Activated CD8-positive, alpha-beta memory T cell treated with anti-CD3 and anti-CD28 coated beads, Interleukin-2, amount 50 U/mL, for 4 hours (primary cell): ENCODE data around the gene OSBPL6.

ENCODE experiments used
- DNase-seq: peaks from one replicate; pipeline ENCODE4 v3.0.0-alpha.2; 2020

Gene OSBPL6

DNA sequence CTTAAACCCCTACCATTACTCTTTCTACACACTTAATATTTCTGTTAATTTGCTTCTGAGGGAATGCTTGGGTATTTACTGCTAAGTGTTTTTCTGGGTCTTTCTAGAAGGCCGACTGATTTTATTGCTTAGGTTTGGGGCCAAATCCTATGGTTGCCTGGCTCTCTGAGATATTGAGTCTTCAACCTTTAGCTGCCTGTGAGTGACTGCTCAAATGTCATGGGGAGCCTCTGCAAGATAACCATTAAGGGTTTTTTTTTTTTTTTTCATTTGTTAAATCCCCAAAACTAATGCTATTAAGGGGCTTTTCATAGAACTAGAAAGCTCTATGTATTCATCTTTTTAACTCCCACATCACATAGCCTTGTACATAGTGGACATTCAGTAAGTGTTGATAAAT, 5.0 kb downstream of the OSBPL6 start:
- DNase-seq = no peak

DNA sequence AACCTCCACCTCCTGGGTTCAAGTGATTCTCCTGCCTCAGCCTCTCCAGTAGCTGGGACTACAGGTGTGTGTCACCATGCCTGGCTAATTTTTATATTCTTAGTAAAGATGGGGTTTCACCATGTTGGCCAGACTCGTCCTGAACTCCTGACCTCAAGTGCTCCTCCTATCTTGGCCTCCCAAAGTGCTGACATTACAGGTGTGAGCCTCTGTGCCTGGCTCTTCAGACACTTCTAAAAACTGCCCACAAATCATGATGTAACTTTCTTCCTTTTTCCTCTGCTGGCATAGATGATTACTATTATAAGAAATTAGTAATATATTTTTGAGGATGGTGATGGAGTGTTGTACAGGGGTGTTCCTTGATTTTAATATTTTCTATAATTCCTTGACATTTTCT, 6.0 kb downstream of the OSBPL6 start:
- DNase-seq = no peak

DNA sequence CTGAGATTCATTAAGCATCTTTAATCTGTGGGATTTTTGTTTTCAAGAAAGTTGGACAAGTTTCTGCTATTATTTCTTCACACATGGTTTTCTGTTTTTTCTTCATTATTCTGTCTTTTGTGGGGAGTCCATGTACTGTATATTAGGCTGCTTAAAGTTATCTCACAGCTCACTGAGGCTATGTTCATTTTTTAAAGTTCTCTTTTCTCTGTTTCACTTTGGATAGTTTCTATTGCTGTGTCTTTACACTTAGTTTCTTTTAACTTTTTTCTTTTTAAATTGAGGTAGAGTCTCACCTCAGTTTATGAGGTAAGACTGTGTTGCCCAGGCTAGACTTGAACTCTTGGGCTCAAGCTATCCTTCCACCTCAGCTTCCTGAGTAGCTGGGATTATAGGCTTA, 8.6 kb downstream of the OSBPL6 start:
- no peak for DNase-seq

DNA sequence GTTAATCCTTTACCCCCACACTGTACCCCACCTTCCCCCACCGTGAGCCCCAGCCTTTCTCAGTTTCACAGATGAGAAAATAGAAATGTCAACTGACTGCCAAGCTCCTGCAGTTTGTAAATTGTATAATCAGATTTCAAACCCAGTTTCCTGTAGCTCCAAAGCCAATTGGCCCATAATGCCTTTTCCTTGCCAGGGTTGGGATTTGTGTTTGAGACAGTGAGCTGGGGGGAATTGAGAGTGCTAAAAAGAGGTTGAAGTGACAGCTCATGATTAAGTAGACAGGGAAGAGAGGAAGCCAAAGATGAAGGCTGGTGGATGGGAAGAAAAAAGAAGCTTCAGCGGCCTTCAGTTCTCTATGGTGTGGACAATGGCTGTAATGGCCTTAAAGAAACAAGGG, 10.7 kb downstream of the OSBPL6 start:
- DNase-seq = no peak

DNA sequence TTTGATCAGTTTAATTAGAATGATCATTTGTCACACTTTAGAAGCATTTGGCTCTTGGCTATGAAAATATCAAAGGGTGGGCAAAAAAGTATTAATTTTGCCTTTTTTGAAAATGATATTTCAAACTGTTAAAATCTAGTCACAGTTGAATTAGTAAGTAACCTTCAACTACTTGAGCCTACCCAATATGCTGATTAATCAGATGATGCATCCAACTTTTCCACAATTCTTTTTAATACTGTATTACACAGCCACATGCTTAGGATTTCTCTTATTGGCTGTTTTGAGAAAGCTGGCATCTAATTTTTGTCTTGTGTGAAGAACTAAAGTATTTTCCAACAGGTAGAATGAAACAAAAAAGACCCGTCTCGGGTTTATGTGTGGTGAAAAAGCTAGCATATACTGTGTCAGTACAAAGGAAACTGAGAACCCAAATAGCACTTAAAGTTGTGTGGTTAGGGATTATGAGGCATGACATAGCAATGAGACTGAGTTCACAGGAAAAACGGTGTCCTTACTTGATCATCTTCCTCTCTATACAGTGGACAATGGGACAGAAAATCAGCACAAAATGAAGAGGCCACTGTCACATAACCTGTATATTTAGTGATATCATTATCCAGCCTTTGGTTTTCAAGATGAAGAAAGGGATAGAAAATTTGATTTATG, 11.7 kb downstream of the OSBPL6 start:
- DNase-seq = no peak

DNA sequence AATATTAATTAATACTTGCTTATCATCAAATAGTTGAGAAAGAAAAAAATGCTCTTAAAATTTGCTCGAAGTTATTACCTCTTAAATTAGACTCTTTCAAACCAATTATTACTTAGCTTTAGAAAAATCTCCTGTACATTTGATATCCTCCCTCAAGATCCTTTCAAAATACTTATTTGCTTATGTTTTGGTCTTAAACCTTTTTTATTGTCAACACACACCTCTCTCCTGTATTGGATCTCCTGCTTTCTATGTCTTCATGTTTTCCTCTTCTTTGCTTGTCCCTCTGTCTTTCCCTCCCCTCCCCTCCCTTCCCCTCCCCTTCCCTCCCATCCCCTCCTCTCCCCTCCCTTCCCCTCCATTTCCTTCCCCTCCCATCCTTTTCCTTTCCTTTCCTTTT, 14.0 kb downstream of the OSBPL6 start:
- DNase-seq = no peak

DNA sequence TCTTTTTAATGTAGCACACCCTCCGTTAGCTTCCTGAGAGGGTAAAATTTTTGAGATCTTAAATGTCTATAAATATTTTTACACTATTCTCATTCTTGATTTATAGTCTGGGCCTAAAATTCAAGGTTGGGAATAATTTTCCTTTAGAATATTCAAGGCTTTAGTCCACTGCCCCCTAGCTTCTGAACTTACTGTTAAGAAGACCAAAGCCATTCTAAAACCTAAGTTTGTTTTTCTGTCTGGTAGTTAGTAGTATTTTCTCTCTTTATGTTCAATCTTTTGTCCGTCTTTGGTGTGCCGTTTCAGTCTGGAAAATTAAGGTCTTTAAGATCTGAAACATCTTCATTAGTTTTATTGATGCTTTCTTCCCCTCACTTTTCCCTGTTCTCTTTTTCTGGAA, 14.5 kb downstream of the OSBPL6 start:
- DNase-seq = no peak

DNA sequence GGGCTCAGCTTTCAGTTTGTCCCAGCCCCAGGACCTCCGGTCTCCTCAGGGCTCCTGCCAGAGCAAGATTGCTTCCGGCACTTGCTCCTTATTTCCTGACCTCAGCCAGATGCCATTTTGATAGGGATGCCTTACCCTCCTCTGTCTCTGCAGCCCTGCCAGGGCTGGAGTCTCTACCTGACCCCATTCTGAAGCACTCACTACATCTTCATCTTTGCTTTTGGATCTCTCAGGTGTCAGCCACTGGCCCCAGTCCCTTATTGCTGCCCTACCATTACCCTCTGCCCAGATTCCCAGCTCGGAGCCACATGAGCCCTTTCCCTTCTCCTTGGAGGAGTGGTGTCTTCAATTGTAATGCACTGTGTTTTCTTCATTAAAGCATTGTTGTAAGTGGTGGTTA, 17.1 kb downstream of the OSBPL6 start:
- no peak for DNase-seq

DNA sequence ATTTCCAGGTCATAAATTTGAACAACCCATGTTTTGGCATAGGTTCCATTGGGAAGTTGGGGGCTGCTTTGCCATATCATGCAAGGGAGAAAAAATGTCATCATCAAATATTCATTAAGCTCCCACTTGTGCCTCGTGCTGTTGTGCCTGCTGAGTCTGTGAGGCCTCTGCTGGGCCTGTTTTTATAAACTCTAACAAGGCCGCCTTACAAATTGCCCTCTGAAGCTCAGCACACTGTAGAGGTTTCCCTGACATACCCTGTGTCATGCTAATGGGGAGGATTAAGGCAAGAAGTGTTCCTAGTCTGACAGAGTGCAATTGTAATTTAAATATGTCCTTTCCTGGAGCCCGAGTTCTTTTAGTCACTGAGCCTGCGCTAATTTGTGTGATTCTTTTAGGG, 17.6 kb downstream of the OSBPL6 start:
- no peak for DNase-seq

DNA sequence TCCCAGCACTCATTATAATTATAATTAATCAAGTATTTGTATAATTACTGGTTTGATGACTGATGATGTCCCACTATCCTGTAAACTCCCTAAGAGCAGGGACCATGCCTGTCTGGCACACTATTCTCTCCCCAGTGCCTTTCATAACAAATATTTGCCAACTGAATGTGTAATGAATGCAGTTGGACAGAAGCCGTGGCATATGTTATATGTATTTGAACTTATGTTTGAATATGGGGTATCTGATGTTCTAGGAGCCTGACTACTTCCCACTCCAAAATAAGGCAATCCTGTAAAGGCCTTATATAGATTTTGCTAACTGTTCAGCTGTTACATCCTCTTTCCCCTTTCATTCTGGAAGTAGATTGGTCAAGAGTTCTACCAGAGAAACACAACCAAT, 19.7 kb downstream of the OSBPL6 start:
- no peak for DNase-seq

DNA sequence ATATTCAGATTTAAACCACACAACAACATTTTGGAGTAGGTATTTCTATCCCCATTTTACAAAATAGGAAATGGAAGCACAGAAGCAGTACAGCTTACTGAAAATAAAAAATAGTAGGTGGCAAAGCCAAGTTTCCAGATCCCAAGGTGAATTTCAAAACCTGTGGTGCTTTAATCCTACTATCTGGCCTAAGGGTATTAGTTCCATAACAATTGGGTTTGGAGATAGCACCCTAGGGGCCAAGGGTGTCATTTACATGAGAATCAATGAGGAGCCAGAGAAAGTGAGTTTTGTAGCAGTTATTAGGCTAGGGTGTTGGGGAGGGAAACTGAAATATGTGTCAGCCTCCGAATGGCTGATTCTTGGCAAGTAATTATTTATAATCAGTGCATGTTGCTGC, 24.9 kb downstream of the OSBPL6 start:
- no peak for DNase-seq

DNA sequence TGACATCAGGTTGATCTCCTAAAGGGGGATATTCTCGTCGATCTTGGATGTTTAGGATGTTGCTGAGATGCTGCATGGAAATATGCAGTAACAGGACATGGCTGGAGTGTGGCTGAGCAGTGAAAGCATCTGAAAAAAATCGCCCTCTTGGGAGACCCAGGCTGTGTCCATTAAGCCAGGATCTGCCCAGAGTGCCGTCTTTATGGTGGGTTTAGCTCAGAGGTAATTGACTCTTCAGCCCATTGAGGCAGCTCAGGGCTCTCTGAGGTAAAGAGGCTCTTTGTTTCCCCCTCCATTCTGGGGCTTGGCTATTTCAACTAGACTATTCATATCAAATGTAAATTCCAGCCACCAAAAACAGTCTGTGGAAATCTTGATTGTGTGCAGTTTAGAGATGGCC, 26.5 kb downstream of the OSBPL6 start:
- no peak for DNase-seq

DNA sequence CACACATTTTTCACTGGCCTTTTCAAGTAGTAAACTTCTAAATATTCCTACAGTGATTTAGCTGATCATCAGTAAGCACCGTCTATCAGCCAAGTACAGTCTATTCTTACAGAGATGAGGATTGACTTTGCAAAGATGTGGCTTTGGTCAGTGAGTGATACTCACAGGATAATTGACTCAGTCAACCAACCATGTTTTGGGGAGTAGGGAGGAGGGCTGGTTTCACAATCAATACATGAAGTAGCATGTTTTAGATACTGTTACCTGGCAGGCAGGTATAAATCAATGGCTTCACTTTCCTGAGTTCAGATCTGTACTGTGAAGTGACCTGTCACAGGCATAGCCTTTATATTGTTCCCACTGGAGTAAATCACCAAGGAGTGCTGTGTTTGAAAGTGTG, 27.2 kb downstream of the OSBPL6 start:
- DNase-seq = no peak

DNA sequence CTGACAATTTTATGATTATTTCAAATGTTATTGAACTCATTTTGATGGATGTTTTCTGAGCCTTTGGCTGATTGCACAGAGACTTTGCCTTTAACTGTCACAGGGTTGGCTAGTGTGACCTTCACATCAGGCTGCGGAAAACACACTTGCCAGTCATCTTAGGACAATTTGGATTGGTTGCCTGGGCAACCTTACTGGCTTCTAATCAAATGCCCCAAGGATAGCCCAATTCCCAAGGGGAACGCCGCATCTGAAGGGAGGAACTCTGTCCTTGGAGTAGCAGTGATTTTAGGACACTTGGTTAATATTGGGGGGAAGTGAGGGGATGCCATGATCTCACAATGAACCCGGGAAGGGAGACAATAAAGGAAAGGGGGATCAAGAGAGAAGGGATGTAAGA, 29.5 kb downstream of the OSBPL6 start:
- DNase-seq = no peak

DNA sequence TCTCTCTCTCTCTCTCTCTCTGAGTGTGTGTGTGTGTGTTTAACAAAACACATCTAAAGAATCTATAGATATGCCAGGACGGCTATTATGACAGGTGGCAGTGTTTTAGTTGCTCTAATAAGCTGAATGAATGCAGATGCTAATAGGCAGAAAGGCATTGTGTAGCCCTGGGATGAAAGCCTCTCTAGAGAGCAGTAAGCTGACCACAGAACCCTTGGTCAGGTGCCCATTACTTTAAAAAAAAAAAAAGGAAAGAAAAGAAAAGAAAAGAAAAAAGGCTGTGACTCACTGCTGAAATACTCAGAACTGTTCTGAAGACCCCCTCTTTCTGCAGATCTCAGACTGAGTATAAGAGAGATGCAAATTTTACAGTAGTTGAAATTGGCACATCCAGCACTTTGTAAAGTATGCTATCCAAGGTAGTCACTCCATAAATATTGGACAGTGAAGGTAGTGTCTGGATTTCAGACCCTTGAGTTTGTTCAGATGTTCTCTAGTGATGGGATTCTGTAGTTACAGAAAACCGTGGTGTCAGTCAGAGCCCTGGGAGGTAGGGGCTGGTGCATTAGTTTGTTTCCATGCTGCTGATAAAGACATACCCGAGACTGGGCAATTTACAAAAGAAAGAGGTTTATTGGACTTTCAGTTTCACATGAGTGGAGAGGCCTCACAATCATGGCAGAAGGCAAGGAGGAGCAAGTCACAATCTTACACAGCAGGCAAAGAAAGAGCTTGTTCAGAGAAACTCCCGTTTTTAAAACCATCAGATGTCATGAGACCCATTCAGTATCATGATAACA, 30.9 kb downstream of the OSBPL6 start:
- no peak for DNase-seq

DNA sequence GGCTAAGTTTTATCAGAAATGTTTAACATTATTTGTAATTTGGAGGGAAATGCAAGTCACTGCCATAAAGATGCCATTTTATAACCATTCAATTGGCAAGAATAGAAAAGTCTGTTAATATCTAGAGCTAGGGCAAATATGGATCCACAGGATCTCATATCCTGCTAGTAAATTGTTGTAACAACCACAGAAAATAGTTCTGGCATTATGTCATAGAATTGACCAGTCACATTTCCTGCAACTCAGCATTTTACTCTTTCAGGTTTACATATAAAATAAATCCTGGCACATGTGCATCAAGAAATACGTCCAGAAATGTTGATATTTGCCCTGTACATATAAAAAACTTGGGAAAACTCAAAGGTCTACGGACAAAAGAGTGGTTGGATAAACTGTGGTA, 32.9 kb downstream of the OSBPL6 start:
- DNase-seq = no peak

DNA sequence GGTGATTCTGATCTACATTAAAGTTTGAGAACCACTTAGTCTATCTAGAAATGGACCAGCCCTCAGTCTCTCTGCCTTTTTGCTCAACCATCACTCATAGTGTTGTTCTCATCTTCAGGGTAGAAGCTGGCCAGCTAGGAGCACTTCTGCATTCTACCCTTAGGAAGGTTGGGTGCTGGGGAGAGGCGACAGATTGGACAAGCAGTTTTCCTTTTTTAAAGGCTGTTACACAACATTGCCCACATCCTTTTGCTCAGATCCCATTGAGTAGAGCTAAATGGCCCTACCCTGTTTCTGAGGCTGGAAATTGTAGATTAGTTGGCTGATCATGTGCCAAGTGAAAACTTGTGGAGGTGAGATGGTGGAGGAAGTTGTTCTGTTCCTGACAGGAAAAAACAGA, 35.6 kb downstream of the OSBPL6 start:
- DNase-seq = no peak

DNA sequence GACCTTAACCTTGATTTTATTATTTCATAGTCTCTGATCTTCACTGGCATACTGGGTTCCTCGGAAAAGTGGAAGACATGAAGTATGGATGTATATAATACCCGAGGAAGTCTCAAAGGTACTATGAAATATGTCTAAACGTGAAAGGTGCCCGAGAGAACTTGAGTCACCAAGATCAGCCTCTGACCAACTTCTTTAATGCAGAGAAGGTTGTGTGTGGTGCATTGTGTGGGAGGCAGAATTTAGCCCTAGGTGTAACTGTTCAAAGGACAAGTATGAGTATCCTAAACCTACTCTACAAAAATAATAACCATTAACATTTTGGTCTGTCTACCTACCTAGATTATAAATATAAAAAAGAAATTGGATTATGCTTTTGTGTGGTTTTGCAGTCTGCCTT, 36.1 kb downstream of the OSBPL6 start:
- no peak for DNase-seq

DNA sequence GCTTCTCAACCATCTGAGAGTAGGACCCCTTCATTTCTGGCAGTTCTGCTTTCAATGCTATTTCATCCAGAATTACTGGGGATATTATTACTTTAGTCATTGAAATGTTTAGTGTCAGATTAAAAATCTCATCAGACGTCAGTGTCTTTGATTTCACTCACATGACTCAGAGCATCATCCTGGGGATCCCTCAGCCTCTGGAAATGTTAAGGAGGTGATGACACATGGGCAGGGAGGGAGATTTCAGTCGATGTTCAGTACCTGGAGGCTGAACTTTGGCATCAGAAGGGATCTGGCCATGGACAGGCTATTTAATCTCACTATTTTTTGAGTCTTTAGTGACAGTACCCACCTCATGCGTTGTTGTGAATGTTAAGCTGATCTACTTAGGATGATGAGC, 39.1 kb downstream of the OSBPL6 start:
- no peak for DNase-seq

DNA sequence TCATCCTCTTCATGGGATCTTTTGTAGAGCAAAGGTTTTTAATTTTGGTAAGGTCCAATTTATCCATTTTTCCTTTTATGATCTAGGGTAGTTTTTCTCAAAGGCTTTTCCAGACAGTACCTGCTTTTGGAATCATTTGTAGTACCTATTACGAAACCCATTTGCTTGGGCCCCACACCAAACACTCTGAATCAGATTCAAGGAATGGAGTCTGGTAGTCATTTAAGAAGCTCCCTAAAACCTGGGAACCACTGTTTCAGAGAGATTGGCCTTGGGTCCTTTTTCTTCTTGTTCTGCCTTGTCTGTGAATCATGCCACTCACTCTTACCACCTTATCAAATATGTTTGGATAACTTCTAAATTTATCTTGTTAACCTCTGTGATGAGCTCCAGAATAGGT, 40.3 kb downstream of the OSBPL6 start:
- no peak for DNase-seq

DNA sequence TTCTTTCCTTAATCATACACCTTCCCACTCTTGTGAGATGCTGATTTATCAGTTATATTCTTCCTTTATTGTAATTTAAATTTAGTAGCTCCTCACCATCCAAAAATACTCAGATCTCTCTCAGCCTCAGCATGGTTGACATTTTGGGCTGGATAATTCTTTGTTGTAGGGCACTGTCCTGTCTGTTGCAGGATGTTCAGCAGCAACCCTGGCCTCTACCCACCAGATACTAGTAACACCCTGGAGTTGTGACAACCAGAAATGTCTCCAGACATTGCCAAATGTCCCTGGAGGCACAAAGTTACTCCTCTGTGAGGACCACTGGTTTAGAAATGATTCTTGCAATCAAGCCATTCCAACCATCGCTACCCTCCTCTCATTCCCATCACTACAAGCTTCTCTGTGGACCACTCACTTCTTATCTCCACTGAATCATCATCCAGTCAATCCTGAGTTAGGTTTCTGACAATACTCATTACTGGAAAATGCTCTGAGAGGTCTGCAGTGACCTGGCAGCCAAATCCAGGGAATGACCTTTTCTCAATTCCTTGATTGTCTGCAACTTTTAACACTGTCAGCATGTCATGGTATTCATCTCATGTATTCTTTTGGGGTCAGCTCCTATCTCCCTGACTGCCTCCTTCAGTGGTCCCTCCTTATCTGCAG, 43.3 kb downstream of the OSBPL6 start:
- DNase-seq = no peak

DNA sequence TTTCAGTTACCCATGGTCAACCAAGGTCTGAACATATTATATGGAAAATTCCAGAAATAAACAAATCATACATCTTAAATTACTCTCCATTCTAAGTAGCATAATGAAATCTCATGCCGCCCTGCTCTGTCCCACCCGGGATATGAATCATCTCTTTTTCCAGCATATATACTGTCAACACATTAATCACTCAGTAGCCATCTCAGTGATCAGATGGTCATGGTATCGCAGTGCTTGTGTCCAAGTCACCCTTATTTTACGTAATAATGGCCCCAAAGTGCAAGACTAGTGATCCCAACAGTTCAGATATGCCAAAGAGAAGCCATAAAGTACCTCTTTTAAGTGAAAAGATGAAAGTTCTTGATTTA, 43.8 kb downstream of the OSBPL6 start:
- DNase-seq = no peak

DNA sequence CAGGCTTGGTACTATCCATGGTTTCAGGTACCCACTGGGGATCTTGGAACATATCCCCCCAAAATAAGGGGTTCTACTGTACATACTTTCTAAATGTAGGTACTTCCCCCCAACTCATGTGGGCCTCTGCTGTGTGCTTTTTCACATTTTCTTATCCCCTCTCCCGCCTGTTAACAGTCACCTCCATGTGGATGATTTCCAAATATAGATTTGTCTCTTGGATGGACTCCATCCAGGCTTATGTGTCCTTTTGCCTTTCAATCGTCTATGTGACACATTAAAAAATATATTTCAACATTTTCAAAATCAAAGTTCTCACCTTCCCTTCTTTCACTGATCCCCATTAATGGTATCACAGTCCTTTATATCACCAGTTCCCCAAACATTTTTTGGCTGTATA, 44.4 kb downstream of the OSBPL6 start:
- DNase-seq = no peak

DNA sequence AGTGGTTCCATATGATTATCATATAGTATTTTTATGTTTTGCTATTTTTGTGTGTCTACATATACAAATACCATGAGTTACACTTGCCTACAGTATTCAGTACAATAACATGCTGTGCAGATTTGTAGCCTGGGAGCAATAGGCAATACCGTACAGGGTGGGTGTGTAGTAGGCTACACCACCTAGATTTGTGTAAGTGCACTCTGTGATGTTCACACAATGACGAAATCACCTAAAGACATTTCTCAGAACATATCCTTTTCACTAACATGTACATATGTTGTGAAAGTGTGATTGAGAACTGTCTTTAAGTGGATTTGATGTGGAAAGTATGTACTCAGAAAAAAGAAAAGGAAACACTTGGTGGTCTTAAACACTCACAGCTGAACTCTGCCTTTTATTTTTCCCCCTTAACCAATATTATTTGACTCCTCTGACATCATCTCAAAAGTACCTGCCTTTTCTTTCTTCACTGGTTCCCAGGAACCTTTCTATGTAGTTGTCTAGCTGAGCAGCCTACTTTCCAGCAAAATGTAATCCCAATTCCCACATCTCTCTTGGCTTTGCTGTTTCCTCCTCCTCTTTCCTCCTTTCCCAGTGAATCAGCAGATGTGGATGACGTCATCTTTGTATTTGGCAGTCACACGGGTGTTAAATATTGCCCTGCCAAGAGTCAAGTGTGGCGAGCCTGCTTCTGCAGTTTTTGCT, 47.7 kb downstream of the OSBPL6 start:
- no peak for DNase-seq
